Skeletal muscle tissue (tissue), 4 donors: Measurements from ENCODE around the gene RNU1-1. TPM values are rescaled to one million over a fixed set of nuclear protein-coding genes. Genes with fewer than 3 reads are reported as not detected.
A peak's percentile ranks its signal among the peaks of the same experiment; 100 is the strongest.
"Not testable (repeated sequence)": the region's sequence is repeated elsewhere in the genome, so short reads cannot be mapped to it uniquely, and the experiment has no call there.

Source experiments
- H3K27ac ChIP-seq: one replicate; pipeline ENCODE4 v1.7.0; 2013; ENCODE audit warnings: mild to moderate bottlenecking, low read depth, low read length, inconsistent platforms
- H3K27me3 ChIP-seq, 3 donors: one replicate each; pipeline ENCODE4 v1.7.0; 2013; ENCODE audit warnings: low read length in 3 of 3; ENCODE audit not compliant: control insufficient read depth in 3 of 3, insufficient read depth in 3 of 3
- H3K36me3 ChIP-seq, 3 donors: one replicate each; pipeline ENCODE4 v1.7.0; 2013; ENCODE audit warnings: low read length in 3 of 3; ENCODE audit not compliant: control insufficient read depth in 3 of 3, insufficient read depth in 3 of 3
- H3K4me1 ChIP-seq, 3 donors: one replicate each; pipeline ENCODE4 v1.7.0; 2013; ENCODE audit warnings: low read length in 3 of 3, mild to moderate bottlenecking in 3 of 3; ENCODE audit not compliant: control insufficient read depth in 3 of 3, insufficient read depth in 3 of 3
- H3K4me3 ChIP-seq, 3 donors: one replicate each; pipeline ENCODE4 v1.7.0; 2013; ENCODE audit warnings: low read length in 3 of 3
- H3K9ac ChIP-seq, 3 donors: one replicate each; pipeline ENCODE4 v1.7.0; 2013; ENCODE audit warnings: low read length in 3 of 3, mild to moderate bottlenecking in 3 of 3, moderate library complexity in 2 of 3, low read depth in 1 of 3
- H3K9me3 ChIP-seq, 3 donors: one replicate each; pipeline ENCODE4 v1.7.0; 2013; ENCODE audit warnings: low read length in 3 of 3; ENCODE audit not compliant: control insufficient read depth in 3 of 3
- total RNA-seq: library from RNA; depleted of rRNA; stranded (reverse); fragments of >200 nt; gene quantifications from one replicate; pipeline ENCODE4 v1.2.3, GENCODE V29; 2014
- donor health status: Osteomylitis.

RNU1-1 gene
- total RNA-seq, 1 donor from 2014 or later: under 0.01 TPM

- H3K36me3 ChIP-seq, H3K9ac ChIP-seq, H3K4me1 ChIP-seq, H3K27ac ChIP-seq, H3K27me3 ChIP-seq, H3K9me3 ChIP-seq, H3K4me3 ChIP-seq: not testable (repeated sequence)
These were observed 26.4 kb upstream of the RNU1-1 start for GRCh38 chr1:16540421-16540893.

GRCh38 chr1:16537528-16537927 lies 23.4 kb upstream of the RNU1-1 start:
- H3K4me1 ChIP-seq: not testable (repeated sequence)

DNA sequence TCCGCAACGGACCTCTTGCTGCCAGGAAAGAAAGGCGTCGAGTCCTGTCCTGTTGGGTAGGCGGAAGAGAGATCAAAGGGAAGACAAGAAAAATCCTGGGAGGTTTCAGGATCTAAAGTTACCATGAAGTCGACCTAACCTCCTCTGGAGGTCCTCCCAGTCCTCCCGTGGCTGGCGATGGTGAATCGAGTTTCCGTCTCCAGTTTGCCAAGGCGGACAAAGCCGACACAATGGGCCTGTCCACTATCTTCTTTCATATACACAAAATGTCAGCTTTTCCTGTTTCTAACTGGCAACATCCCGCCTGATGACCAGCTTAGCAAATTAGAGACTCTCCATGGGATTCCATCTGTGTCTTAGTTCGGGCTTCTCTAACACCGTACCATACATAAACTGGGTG lies 22.7 kb upstream of the RNU1-1 start:
- H3K27ac ChIP-seq, H3K9ac ChIP-seq: not testable (repeated sequence)

More at GRCh38 chr1:16537528-16537927, 23.4 kb upstream of the RNU1-1 start:
- H3K9me3 ChIP-seq, H3K27ac ChIP-seq, H3K9ac ChIP-seq, H3K27me3 ChIP-seq, H3K4me3 ChIP-seq, H3K36me3 ChIP-seq: not testable (repeated sequence)

DNA sequence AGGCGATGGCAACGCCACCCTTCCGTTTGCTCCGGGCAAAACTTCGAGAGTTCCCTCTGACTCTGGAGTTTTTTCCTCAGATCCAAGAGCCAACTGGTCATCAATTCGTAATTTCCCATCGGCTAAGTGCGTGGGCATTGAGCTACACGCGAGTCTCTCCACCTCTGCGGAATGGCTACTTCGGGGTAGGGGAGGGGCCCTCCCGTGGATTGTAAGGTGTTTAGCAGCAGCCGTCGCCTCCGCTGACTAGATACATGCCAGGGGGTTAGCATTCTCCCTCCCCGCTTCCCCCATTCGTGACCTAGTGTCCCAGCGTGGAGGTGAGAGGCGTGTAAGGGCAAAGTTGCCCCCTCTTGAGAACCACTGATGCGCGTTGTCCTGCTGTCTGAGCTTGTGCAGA lies 21.8 kb upstream of the RNU1-1 start:
- not testable (repeated sequence) for H3K27ac ChIP-seq, H3K4me3 ChIP-seq, H3K9ac ChIP-seq, H3K4me1 ChIP-seq, H3K9me3 ChIP-seq, H3K36me3 ChIP-seq
- peaks cover 0 to 10% (median 3%) of the 10 kb centered on the region in 3 donors for H3K27me3 ChIP-seq

More for the DNA sequence above, 22.7 kb upstream of the RNU1-1 start:
- H3K9me3 ChIP-seq, H3K4me1 ChIP-seq, H3K36me3 ChIP-seq, H3K27me3 ChIP-seq, H3K4me3 ChIP-seq: not testable (repeated sequence)

- H3K4me1 ChIP-seq, H3K4me3 ChIP-seq, H3K27ac ChIP-seq, H3K9me3 ChIP-seq, H3K36me3 ChIP-seq, H3K9ac ChIP-seq: not testable (repeated sequence)
- H3K27me3 ChIP-seq: peaks cover 0 to 10% (median 3%) of the 10 kb centered on the region in 3 donors
These were observed 21.4 kb upstream of the RNU1-1 start for GRCh38 chr1:16535487-16535886.

- Histone ChIP-seq H3K4me3 (peak overlapping the region in 1 of 3 donors; percentile 35), H3K27me3 (peaks cover 0 to 10% (median 3%) of the 10 kb centered on the region in 3 donors)
- not testable (repeated sequence) for H3K4me1 ChIP-seq, H3K27ac ChIP-seq, H3K36me3 ChIP-seq, H3K9me3 ChIP-seq, H3K9ac ChIP-seq
These were observed 20.9 kb upstream of the RNU1-1 start for GRCh38 chr1:16534829-16535456.

DNA sequence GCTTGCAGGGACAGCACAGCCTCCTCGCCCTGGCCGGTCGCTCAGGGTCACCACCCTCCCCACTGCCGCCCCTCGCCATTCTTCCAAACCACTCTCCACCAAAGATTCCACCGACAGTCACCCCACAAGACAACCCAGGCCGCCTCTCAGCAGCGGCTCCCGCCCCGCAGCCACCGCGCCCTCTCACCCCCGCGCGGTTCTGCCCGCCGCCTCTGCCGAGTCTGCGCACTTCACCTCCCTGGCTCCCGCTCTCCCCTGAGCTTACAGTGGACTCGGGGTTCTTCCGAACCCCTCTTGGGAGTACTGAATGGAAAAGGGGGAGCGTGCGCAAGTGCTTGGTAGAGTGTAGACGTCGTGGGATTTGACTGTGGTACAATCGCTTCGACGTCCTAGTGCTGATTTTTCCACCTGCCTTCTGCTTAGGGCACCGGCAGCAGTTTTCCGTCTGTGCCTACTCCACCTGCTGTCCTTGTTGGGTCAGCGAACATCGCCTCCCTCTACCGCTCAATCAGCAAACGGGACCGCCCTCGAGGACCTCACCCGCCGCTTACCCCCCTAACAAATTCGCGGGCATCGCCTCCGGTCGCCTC lies 20.2 kb upstream of the RNU1-1 start:
- H3K27me3 ChIP-seq: peaks cover 0 to 10% (median 3%) of the 10 kb centered on the region in 3 donors
- not testable (repeated sequence) for H3K4me3 ChIP-seq, H3K9ac ChIP-seq, H3K9me3 ChIP-seq, H3K27ac ChIP-seq, H3K4me1 ChIP-seq, H3K36me3 ChIP-seq

- not testable (repeated sequence) for H3K4me3 ChIP-seq, H3K4me1 ChIP-seq
- H3K27me3 ChIP-seq: peaks cover 0 to 10% (median 3%) of the 10 kb centered on the region in 3 donors
These were observed 18.3 kb upstream of the RNU1-1 start for GRCh38 chr1:16532235-16532991.

DNA sequence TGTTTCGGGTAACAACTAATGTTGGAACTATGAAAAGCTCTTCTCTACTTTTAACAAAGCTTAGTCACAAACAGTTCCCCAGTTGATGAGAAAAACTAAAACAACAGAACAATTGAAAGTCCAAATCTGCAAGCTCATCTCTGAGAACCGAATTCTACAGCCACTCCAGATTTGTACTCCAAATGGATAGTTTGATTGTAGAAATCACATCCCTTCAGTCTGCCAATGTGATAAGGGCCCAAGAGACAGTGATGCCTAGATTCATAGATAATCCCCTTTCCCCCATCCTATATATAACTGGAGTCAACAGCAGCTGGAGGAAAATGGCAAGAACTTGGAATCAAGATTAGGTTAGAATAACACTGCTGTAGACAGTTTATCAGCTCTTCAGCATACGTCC lies 14.3 kb upstream of the RNU1-1 start:
- H3K27ac ChIP-seq, H3K9ac ChIP-seq, H3K36me3 ChIP-seq, H3K4me3 ChIP-seq, H3K4me1 ChIP-seq, H3K9me3 ChIP-seq: not testable (repeated sequence)
- H3K27me3 ChIP-seq: peaks cover 0 to 10% (median 3%) of the 10 kb centered on the region in 3 donors

More at GRCh38 chr1:16532235-16532991, 18.3 kb upstream of the RNU1-1 start:
- not testable (repeated sequence) for H3K9ac ChIP-seq, H3K9me3 ChIP-seq, H3K27ac ChIP-seq, H3K36me3 ChIP-seq

- not testable (repeated sequence) for H3K4me1 ChIP-seq, H3K27ac ChIP-seq, H3K36me3 ChIP-seq, H3K27me3 ChIP-seq, H3K4me3 ChIP-seq, H3K9me3 ChIP-seq, H3K9ac ChIP-seq
These were observed 11.7 kb upstream of the RNU1-1 start for GRCh38 chr1:16525769-16526168.
